Ovary (tissue), 9 donors: ENCODE measurements around the gene COASY. TPM values are rescaled to one million over a fixed set of nuclear protein-coding genes. Genes with fewer than 3 reads are reported as not detected.

ENCODE experiments used
- DNase-seq, 5 donors: peaks; one replicate each; pipeline ENCODE4 v3.0.0-alpha.2; 2019 to 2020
- H3K27ac ChIP-seq, 2 donors: fragments of 200-600 bp; one replicate each; pipeline versions ENCODE4 v1.5.1 to v1.8.0; 2019 to 2022
- H3K27me3 ChIP-seq: fragments of 200-600 bp; one replicate; pipeline ENCODE4 v1.8.0; 2022
- H3K36me3 ChIP-seq: fragments of 200-600 bp; sonication (generic); one replicate; pipeline ENCODE4 v1.5.1; 2019
- H3K4me1 ChIP-seq: one replicate; pipeline ENCODE4 v1.8.1; 2013; ENCODE audit warnings: mild to moderate bottlenecking, moderate library complexity; ENCODE audit not compliant: insufficient read depth
- H3K4me3 ChIP-seq: fragments of 200-600 bp; sonication (generic); one replicate; pipeline ENCODE4 v1.5.1; 2017
- H3K9me3 ChIP-seq, 2 donors: fragments of 200-600 bp in 1 of 2; sonication (generic) in 1 of 2; one replicate each; pipeline versions ENCODE4 v1.5.1 to v1.8.1; 2013 to 2019; ENCODE audit warnings: mild to moderate bottlenecking in 1 of 2, moderate library complexity in 1 of 2
- CTCF ChIP-seq, 3 donors: fragments of 450-650 bp in 2 of 3; fragments of 200-600 bp in 1 of 3; IDR thresholded peaks; one replicate each; pipeline versions ENCODE4 v1.5.1 to v1.8.0; 2016 to 2022; ENCODE audit warnings: antibody characterized with exemption in 3 of 3, mild to moderate bottlenecking in 1 of 3
- EP300 ChIP-seq: sonication (generic); formaldehyde crosslinking; IDR thresholded peaks from one replicate; pipeline ENCODE4 v1.6.1; 2017; ENCODE audit warnings: antibody characterized with exemption
- POLR2A ChIP-seq: fragments of 450-650 bp; IDR thresholded peaks from one replicate; pipeline ENCODE4 v1.6.1; 2017; ENCODE audit warnings: antibody characterized with exemption, mild to moderate bottlenecking, moderate library complexity
- WGBS, 3 donors: extraction: QIAGEN DNeasy Blood & Tissue Kit in 1 of 3; methylation state at CpG; one replicate each; pipeline versions ENCODE4 v1.1.5 to v1.1.7; 2013 to 2017; 5-methylcytosine and 5-hydroxymethylcytosine counted together
- intact Hi-C, 4 donors: fragments of 100-400 bp; cut with DNase I; formaldehyde crosslinking; loops; one replicate each; pipeline versions ENCODE4 v1.11.0 to v1.15.1; 2022 to 2023
- polyA plus RNA-seq, 2 donors: library from polyadenylated mRNA; stranded (reverse); fragments of 200-250 nt in 1 of 2; fragments of 350-450 nt in 1 of 2; fragmentation: Illumina TruSeq in 1 of 2; extraction: RNeasy Lipid Tissue Mini Kit (QIAGEN cat#74804) in 1 of 2; gene quantifications; one replicate each; pipeline ENCODE4 v1.2.3, GENCODE V29; 2013 to 2014
- total RNA-seq, 7 donors: library from RNA; depleted of rRNA in 2 of 7; stranded (reverse); fragments of >200 nt in 2 of 7; fragmentation: NEBNext Ultra II Directional in 3 of 7; extraction: Animal tissue kit (Norgen Biotek cat#: 25700) in 3 of 7; gene quantifications; one replicate each; pipeline versions ENCODE4 v1.1.0 to v1.2.4, GENCODE V29; 2016 to 2023
- donor health status: DM: no; HTN: no; CAD: no; lungs with moderate emphysema.
- donor health status: DM: no; HTN: no; CAD: no.
- donor health status: Bipolar disorder and iron deficiency.
- donor health status: DM: yes; HTN: yes; CAD: no.
- donor health status: DM: no; HTN: no; CAD: no.
- donor health status: DM: yes; HTN: yes; CAD: no.

COASY gene
- total and polyA plus RNA-seq, 9 donors = 13.8 to 51.2 (median 40.8) TPM

DNA sequence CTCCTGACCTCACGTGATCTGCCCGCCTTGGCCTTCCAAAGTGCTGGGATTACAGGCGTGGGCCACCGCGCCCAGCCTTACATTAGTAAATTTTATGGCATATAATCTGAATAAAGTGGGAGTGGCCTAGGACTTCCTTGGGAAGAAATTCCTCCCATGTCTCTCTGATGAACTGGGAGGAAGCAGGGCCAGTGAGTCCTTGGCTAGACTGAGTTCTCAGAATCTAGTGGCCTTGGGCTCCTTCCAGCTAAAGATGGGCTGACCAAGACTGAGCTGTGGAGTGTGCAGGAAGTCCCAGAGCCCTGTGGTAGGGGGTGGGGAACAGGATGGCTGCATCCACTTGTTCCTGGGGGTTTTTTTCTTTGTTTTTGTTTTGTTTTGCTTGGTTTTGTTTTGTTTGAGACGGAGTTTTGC is 35.9 kb upstream of the COASY start:
- H3K9me3 ChIP-seq = no peaks in the 10 kb centered on the region
- 63 to 71% (median 64%) methylated on average over 6 of the region's 6 CpGs for WGBS, 3 donors
- H3K27ac ChIP-seq = peak overlapping the region in 1 of 2 donors; percentile 2
- intact Hi-C loops = loop anchor here in 3 of 4 donors (2.0 to 5.0 kb wide), 3 partner anchors 104 to 204 kb away; partner anchors contain the start of gene CAVIN1 (in 1 of the 3)
- no peaks in the 10 kb centered on the region for H3K36me3 ChIP-seq
- no peak overlapping the region for H3K4me3 ChIP-seq
- H3K4me1 ChIP-seq = peaks cover 29% of the 10 kb centered on the region
- DNase-seq = peak in 3 of 5 donors; percentile 55 to 62 (median 60)
- H3K27me3 ChIP-seq = no peaks in the 10 kb centered on the region
- no peak for TF ChIP-seq POLR2A

- Histone ChIP-seq H3K4me3 (no peak overlapping the region), H3K27ac (no peak overlapping the region), H3K36me3 (no peaks in the 10 kb centered on the region), H3K27me3 (no peaks in the 10 kb centered on the region), H3K4me1 (peaks cover 18% of the 10 kb centered on the region), H3K9me3 (no peaks in the 10 kb centered on the region)
- intact Hi-C loops = loop anchor here in 3 of 4 donors (2.0 to 5.0 kb wide), 3 partner anchors 106 to 206 kb away; partner anchors contain the start of gene CAVIN1 (in 1 of the 3)
- 87 to 92% (median 88%) methylated on average over 6 of the region's 6 CpGs for WGBS, 3 donors
- TF ChIP-seq EP300 (no peak), CTCF (IDR thresholded peaks at IDR 0.05) (no peak), POLR2A (no peak)
- DNase-seq = no peak
Measured at GRCh38 chr17:42527932-42528331, 34.0 kb upstream of the COASY start.

- DNase-seq = no peak
- H3K4me1 ChIP-seq = peaks cover 17% of the 10 kb centered on the region
- H3K27me3 ChIP-seq = no peaks in the 10 kb centered on the region
- intact Hi-C loops = loop anchor here in 3 of 4 donors (5.0 kb wide), 2 partner anchors 107 to 207 kb away; partner anchors contain the start of gene CAVIN1 (in 1 of the 3)
- H3K9me3 ChIP-seq = no peaks in the 10 kb centered on the region
- H3K4me3 ChIP-seq = no peak overlapping the region
- TF ChIP-seq EP300 (no peak), POLR2A (no peak), CTCF (IDR thresholded peaks at IDR 0.05) (no peak)
- 80 to 88% (median 82%) methylated on average over 3 of the region's 3 CpGs for WGBS, 3 donors
- H3K27ac ChIP-seq = no peak overlapping the region
- no peaks in the 10 kb centered on the region for H3K36me3 ChIP-seq
Measured at GRCh38 chr17:42529061-42529460, 32.9 kb upstream of the COASY start.

GRCh38 chr17:42530952-42531454 is 30.9 kb upstream of the COASY start:
- intact Hi-C loops = no loop called here
- H3K9me3 ChIP-seq = no peaks in the 10 kb centered on the region
- no peaks in the 10 kb centered on the region for H3K36me3 ChIP-seq
- 65 to 85% (median 78%) methylated on average over 2 of the region's 2 CpGs for WGBS, 3 donors
- TF ChIP-seq POLR2A (no peak), CTCF (IDR thresholded peaks at IDR 0.05) (no peak), EP300 (no peak)
- peaks cover 14% of the 10 kb centered on the region for H3K4me1 ChIP-seq
- no peak overlapping the region for H3K27ac ChIP-seq
- H3K4me3 ChIP-seq = no peak overlapping the region
- no peak for DNase-seq
- H3K27me3 ChIP-seq = no peaks in the 10 kb centered on the region
